Activated CD4-positive, CD25-positive, alpha-beta regulatory T cell treated with anti-CD3 and anti-CD28 coated beads, Interleukin-2, amount 50 U/mL, for 24 hours (primary cell): Measurements from ENCODE around the gene TMEM165.
A peak's percentile ranks its signal among the peaks of the same experiment; 100 is the strongest.

ENCODE experiments used
- ATAC-seq, 2 donors: fragments of 150-1000 bp; cut with Tn5 transposase; one replicate each; pipeline ENCODE4 v1.10.0; 2021; ENCODE audit warnings: mild to moderate bottlenecking in 1 of 2, moderate library complexity in 1 of 2

The TMEM165 gene

DNA sequence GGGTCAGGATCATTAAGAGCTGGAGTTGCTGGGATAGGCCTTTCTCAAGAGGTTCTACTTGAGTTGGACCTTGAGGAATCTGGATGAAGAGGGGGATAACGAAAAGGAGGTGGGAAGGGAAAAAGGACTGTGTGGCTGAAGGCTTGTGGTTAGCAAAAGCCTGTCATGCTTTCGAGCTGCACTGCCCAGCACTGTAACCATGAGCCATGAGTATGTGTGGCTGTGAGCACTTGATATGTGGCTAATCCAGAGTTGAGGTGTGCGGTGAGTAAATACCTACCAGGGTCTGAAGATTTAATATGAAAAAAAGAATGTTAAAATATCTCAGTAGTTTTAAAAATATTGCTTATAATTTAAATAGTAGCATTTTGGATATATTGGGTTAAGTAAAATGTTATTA is 11.4 kb downstream of the TMEM165 start:
- no peak for ATAC-seq

DNA sequence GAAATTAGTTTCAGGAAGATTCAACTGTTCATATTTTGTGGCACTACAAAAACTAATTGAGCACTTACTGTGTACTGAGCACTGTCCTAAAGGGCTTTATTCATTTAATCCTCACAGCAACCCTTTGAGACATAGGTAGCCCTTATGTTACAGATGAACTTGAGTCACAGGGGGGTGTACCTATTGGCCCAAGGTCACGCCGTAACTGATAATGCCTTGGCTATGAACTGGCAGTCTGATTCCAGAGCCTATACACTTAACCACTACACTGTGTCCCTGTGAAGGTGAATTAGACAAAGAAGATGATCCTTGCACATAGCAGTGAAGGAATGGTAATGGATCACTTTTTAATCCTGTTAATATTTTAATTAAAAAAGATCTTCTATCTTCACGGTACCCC is 12.0 kb downstream of the TMEM165 start:
- ATAC-seq: no peak

DNA sequence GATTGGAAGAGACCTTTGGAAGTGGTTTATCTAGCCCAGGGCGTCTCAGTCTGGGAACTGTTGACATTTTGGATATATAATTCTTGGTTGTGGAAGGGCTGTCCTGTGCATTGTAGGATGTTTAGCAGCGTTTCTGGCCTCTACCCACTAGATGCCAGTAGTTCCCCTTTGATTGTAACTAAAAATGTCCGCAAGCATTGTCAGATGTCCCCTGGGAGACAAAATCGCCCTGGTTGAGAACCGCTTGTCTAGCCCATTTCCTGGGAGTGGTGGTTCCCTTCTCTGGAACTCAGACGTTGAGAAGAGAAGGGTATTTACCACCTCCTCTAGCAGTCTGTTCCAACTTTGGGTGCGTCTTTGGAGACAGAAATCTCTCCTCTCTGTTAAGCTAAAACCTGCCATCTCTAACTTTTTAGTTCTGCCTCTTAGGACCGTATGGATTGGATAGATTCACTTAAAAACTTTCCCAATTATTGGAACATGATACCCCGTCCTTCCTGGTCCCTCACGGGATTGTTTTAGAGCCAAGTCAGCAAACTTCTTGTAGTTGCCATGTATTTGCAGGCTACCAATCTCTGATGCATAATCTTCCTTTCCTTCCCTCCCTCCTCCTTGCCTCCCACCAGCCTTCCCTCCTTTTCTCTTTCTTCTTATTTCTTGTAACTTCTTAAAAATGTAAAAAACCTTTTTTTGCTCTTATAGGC is 13.9 kb downstream of the TMEM165 start:
- ATAC-seq: no peak

DNA sequence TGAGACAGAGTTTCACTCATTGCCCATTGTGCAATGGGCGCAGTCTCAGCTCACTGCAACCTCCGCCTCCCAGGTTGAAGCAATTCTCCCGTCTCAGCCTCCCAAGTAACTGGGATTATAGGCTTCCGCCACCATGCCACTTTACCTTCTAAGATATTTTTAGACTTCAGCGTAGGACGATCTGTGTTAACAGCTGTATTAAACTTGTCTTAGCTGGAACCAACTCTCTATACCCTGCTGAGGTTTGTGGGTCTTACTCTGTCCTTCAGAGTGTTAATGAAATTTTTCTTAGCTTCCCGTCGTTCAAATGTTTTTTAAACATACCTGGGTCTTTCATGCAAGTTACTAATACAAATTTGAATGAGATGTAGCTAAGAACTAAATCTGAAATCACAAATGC is 14.7 kb downstream of the TMEM165 start:
- ATAC-seq: no peak

DNA sequence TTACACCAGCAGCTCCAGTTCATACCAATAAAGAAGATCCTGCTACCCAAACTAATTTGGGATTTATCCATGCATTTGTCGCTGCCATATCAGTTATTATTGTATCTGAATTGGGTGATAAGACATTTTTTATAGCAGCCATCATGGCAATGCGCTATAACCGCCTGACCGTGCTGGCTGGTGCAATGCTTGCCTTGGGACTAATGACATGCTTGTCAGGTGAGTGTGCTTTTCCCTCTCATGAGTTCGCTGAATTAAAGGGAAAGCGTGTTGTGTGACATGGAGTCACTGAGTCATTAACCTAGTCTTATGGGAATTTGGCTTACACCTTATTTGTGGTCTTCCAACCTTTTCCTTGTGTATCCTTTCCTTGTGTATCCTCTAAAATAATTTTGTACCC is 15.9 kb downstream of the TMEM165 start:
- ATAC-seq: no peak

DNA sequence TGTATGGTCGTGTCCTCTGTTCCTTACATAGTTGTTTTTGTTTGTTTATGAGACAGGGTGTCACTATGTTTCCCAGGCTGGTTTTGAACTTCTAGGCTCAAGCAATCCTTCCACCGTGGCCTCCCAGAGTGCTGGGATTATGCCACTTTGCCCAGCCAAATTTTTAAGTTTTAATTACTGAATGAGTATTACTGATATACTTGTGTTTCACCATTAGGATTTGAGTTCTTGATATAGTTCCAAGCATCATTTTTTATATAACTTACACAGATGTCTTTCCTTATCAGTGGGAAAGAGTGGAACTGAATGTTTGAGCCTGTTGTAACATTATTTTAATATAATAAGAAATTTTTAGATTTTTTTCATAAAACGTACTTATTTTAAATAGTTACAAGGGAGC is 20.4 kb downstream of the TMEM165 start:
- no peak for ATAC-seq

DNA sequence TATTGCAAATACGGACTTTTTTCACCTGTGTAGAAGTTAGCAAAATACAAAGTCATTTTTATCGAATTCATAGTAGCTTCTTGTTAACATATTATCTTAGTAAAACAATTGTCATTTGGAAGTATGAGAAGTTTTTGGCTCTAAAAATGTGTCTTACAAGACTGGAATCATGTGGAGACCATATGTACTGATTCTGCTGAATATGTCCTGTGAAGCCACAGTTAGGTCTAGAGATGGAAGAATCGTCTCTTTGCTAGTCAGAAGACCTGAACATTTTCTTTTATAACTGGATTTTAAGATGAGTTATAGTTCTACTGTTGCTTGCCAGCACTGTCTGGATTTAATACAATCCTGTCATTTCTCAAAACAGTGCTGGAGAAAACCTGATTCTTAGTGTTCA is 29.0 kb downstream of the TMEM165 start:
- no peak for ATAC-seq

DNA sequence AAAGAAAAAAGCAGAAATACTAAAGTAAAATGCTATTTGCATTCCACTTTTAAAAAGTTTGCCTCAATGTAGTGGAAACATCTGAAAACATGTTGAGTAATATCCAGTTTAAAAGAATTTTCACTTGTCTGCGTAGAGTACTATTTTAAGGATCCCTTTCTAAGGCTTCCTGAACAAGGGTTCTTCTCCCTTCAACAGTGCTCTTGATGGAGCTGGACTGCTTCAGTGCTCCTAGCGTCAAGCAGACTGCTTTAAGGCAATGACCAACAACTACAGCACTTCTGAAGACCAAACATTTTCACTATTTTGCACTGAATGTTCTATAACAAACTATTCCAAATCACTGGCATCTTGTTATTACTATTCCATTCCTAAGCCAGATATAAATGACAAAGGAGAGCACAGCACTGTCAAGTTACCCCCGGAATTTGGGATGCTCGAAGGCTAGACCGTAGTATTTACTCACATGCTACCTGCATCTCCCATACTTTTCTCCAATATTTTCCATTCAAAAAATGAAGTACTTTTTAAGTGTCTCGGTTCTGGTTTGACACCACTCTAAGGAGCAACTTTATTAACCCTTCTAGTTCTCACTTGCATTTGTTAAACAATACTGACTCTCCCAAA is 36.1 kb downstream of the TMEM165 start:
- ATAC-seq: no peak

DNA sequence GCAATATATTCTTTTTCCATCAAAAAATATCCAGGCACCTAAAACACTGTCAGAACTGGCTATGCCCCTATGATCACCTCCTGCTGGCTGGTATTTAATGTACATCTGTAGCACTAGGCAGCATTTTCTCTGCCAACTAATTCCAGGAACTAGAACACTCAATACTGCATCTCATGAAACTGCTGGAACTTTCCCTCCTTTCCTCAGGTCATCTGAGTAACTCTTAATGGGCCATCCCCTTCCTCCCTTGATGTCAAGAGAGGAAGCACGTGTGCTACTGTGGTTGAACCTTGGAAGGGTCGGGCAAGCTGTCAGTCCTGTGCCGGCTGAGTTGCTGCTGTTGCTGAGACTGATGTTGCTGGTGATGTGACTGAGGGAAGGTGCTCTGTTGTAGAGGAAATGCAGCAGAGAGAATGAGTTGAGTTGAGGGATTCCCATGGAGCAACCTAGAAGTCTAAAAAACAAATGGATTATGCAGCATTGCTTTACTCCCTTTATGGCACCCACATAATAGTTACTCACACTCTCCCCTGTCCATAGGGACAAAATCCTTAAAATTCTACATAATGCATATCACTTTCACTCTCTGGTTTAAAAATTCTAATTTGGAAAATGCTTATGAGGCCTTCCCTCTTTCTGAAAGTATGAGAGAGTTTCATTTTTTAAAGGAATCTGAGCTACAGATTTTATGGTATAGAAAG is 39.5 kb downstream of the TMEM165 start:
- peak; percentile 71 to 87 for ATAC-seq

DNA sequence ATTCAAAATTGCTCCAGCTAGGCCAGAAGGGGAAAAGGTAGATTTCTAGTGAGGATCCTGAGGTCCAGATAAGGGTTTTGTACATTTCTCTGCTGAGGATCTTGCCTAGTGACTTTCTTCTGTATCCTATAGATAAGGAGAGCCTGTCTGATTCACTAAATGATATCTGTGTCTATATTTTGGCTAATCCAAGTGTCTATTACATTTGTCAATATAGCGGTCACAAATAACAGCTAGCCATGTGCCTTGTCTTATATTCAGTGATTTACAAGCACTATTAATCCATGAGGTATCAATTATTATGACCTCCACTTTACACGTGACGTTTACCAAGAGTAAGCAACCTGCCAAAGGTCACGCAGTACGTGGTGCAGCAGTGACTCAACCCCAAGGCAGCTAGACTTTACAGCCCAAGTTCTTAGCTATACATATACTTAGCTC is 41.6 kb downstream of the TMEM165 start:
- ATAC-seq: no peak

DNA sequence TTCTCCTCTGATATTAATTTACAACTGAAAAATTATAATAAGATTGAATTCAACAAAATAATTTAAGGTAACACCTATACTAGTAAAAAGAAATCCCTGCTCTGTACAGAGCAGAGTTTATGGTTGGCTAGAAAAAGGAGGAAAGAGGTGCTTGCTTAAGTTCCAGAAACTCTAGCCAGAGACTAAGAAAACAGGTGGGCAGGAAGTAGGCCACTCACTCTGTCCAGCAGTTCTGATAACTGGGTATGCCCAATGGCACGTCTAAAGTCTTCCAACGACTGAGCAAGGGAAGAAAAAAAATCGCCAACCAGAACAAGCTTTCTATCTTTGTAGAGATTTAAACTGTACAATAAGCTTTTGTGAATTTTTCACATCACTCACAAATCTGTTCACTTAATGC is 42.1 kb downstream of the TMEM165 start:
- ATAC-seq: no peak

DNA sequence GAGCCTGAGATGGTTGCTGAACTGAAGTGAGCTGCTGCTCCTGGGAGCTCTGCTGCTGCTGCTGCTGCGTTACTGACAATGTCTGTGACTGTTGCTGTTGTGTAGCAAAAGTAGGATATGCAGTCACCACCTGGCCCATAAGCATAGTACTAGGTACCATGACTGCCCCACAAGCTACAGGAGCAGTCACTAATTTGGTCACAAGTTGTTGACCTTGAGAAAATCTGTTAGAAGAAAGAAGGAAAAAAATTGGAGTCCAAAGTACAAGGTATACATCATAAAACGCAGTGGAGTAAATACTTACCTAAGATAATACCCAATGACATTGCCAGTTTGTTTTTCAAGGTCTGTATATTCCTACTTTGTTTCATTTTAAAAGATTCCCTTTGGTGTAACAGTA is 42.6 kb downstream of the TMEM165 start:
- ATAC-seq: no peak

DNA sequence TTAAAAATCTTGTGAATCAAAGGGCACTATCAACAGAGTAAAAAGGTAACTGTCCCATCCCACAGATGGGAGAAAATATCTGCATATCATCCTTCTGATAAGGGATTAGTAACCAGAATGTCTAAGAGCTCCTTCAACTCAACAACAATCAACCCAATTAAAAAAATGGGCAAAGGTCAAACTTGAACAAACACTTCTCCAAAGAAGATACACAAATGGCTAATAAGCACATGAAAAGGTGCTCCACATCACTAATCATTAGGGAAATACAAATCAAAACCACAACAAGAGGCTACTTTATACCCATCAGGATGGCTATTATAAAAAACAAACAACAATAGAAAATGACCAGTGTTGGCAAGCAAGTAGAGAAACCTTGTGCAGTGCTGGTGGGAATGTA is 43.3 kb downstream of the TMEM165 start:
- ATAC-seq: no peak

DNA sequence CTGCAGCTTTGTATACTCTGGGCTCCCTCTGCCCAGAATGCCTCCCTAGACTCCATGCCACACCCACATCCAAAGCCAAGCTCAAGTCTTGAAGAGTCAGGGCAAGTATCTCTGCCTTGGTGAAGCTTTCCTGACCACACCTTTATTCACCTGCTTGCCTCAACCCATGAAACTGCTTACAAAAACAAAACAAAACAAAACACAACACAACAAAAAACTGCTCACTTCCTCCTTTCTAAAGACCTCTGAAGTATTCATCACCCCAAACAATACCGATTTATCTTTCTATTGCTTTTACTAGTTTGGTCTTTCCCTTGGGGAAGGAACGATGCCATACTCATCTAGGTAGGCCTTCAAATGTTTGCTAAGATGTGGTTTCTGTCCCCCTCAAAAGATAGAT is 45.0 kb downstream of the TMEM165 start:
- ATAC-seq: no peak

DNA sequence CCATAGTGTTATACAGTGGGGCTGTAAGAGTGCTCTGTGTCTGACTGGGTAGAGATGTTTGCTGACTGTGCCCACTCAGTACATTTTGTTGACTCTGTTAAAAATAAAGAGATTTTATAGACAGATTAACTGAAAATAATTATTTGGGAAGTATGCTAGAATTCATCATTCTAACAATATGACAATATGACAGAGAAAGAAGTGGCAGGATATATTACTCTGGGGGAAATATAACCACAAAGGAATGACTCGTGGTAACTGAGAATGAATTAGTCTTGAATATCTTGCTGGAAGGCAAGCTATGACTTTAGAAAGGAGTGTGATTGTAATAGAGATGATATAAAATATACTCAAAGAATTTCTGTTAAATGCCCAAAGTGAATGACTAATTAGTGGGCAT is 46.8 kb downstream of the TMEM165 start:
- ATAC-seq: peak in 1 of 2 donors; percentile 27

DNA sequence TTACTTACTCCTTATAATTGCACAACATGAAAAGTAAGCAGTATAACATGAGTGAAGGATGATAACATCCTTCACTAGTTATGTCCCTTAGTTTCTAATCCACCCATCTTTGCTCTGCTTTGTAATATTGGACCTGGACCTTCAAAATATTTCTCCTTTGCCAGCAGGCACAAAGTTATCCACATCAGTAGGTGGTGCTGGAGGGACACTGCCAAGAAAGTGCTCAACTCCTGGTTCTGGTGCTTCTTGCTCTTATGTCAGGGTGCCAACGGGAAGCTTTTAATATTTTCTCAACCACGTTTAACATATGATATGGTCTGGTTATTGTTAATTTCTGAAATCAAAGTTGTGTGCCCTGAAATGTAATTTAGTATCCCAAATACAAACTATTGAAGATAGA is 49.1 kb downstream of the TMEM165 start:
- no peak for ATAC-seq

DNA sequence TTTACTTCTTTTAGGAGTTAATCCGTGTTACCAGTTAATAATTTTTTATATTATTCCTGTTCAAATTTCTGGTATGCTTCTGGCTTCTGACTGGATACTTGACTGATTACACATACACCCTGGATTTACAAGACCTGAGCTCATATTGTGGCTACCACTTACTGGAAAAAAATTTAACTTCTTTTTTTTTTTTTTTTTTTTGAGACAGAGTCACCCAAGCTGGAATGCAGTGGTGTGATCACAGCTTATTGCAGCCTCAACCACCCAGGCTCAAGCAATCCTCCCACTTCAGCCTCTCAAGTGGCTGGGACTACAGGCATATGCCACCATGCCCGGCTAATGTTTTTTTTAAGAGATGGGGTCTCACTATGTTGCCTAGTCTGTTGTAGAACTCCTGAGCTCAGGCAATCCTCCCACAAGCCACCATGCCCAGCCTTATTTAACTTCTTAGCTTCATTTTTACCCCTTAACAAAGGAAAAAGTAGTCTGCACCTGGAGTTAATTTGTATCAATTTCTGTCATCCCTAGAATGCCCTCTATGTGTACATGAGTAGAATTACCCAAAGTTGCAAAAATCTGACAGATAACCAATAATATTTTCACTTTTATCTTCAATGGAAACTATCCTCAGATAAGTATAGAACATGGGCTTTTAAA is 50.3 kb downstream of the TMEM165 start:
- no peak for ATAC-seq

DNA sequence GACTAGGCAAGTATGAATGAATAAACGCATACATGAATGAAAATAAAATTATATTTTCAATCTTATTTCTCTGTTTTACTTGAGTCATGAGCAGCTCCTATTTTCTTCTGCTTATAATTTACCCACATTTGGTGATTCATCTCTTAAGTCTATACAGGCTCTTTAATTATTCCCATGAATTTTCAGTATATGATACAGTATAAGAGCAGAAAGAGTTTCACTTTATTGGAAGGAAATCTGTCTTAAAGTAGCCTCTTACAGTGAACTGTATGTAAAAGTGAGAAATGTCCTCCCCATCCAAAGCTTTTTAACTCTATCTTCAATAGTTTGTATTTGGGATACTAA is 50.8 kb downstream of the TMEM165 start:
- ATAC-seq: no peak

DNA sequence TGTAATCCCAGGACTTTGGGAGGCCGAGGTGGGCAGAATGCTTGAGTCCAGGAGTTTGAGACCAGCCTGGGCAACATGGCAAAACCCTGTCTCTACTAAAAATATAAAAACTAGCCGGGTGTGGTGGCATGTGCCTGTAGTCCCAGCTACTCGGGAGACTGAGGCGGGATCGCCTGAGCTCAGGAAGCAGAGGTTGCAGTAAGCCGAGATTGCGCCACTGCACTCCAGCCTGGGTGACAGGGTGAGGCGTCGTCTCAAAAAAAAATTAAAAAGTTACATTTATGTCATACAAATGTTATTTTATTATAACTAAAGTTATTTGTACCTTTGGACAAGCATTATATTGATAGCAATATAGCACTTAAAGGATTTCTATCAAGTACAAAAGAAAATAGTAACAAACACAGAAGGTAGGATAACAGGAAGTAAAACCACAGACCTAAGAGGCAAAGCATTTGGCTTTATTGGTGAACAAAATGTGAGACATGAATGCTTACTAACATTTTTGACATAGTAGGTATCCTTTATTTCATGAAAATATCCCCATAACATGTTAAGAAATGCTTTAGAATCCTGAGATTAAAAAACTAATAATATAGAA is 51.5 kb downstream of the TMEM165 start:
- ATAC-seq: no peak

DNA sequence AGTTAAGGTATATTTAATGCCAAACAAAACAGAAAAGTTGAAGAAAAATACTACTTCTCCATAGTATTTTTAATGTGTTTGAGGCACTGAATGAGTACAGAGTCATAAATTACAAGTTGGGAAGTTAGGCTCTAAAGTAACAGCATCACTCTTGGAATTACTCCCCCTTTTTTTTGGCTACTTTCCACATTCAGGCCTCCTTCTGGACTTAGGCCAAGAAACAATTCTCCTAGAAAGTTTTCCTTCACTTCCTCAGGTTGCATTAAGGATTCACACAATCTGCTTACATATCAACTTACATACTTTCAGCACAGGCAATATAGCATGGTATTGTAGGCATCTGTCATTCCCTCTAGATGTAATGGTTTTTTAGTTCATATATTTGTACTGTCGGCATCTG is 52.1 kb downstream of the TMEM165 start:
- no peak for ATAC-seq

DNA sequence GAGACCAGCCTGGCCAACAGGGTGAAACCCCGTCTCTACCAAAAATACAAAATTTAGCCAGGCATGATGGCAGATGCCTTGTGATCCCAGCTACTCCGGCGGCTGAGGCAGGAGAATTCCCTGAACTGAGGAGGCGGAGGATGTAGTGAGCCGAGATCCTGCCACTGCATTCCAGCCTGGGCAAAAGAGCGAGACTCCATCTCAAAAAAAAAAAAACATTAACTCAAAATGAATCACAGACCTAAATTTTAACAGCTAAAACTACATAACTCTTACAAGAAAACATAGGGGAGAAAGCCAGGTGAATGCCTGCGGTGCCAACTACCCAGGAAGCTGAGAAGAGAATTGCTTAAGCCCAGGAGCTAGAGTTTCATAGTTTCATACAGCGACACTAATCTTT is 54.8 kb downstream of the TMEM165 start:
- ATAC-seq: no peak

DNA sequence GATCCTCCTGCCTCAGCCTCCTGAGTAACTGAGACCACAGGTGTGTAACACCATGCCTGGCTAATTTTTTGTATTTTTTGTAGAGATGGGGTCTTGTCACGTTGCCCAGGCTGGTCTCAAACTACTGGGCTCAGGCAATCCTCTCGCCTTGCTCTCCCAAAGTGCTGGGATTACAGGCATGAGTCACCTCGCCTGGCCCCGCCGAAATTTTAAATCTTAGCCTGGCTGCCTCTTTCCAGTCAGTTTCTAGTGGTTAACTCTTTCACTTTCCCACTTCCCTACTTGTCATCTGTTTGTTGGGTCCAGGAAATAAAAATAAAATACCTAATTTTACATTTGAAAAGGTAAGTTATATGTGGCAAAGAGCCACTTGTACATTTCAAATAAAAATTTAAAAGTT is 62.4 kb downstream of the TMEM165 start:
- ATAC-seq: no peak

DNA sequence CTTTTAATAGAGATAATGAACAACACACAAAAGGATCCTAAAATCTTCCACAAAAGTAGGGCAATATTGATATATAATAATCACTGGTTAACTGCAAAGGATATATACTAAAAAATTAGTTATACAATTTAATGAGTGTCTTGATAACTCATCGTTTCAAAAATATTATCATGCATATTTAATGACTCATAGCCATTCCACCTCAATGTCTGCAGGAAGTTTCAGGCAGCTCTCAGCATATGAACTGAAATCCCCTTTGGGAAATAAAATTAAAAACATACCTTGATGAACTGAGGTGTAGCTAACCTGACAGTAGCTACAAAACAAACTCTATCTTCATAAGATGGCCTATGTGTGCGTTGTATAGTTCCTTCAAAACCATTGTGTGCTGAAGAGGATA is 62.9 kb downstream of the TMEM165 start:
- ATAC-seq: no peak
